Spinal cord (tissue), 10 donors: ENCODE data around the gene SYNE1. TPM values are rescaled to one million over a fixed set of nuclear protein-coding genes. Genes with fewer than 3 reads are reported as not detected.
"Not testable (repeated sequence)": the region's sequence is repeated elsewhere in the genome, so short reads cannot be mapped to it uniquely, and the experiment has no call there.

Source experiments
- DNase-seq, 6 donors: peaks; one replicate each; pipeline versions ENCODE4 v3.0.0 to v3.0.0-alpha.2; 2013 to 2015; ENCODE audit warnings: low spot score in 6 of 6, low read depth in 4 of 6
- H3K27ac ChIP-seq: one replicate; pipeline ENCODE4 v1.5.1; 2013; ENCODE audit warnings: low read depth, low read length, control low read depth
- H3K27me3 ChIP-seq: one replicate; pipeline ENCODE4 v1.6.1; 2013; ENCODE audit warnings: low read length; ENCODE audit not compliant: control insufficient read depth, insufficient read depth
- H3K36me3 ChIP-seq: one replicate; pipeline ENCODE4 v1.6.1; 2013; ENCODE audit warnings: low read length; ENCODE audit not compliant: control insufficient read depth, insufficient read depth
- H3K4me1 ChIP-seq: one replicate; pipeline ENCODE4 v1.6.1; 2013; ENCODE audit warnings: low read length; ENCODE audit not compliant: control insufficient read depth, insufficient read depth
- H3K4me3 ChIP-seq: one replicate; pipeline ENCODE4 v1.5.1; 2013; ENCODE audit warnings: low read depth, low read length, control low read depth
- H3K9me3 ChIP-seq: one replicate; pipeline ENCODE4 v1.6.1; 2013; ENCODE audit warnings: low read length; ENCODE audit not compliant: control insufficient read depth, insufficient read depth
- WGBS: methylation state at CpG from one replicate; pipeline ENCODE4 v1.1.5; 2013; ENCODE audit warnings: missing lambda C conversion rate; ENCODE audit not compliant: insufficient coverage; 5-methylcytosine and 5-hydroxymethylcytosine counted together
- polyA plus RNA-seq, 2 donors: library from polyadenylated mRNA; unstranded; fragments of 120-200 nt; gene quantifications; one replicate each; pipeline ENCODE4 v1.2.1, GENCODE V29; 2013; ENCODE audit not compliant: insufficient read length in 2 of 2
- total RNA-seq, 2 donors: library from RNA; depleted of rRNA in 1 of 2; stranded (reverse); fragments of 120-200 nt in 1 of 2; fragments of >200 nt in 1 of 2; gene quantifications; one replicate each; pipeline versions ENCODE4 v1.2.3 to v1.2.4, GENCODE V29; 2013 to 2014
- donor health status: healthy.

The SYNE1 gene
- total and polyA plus RNA-seq, 4 donors: 71.5 to 201 (median 105) TPM

DNA sequence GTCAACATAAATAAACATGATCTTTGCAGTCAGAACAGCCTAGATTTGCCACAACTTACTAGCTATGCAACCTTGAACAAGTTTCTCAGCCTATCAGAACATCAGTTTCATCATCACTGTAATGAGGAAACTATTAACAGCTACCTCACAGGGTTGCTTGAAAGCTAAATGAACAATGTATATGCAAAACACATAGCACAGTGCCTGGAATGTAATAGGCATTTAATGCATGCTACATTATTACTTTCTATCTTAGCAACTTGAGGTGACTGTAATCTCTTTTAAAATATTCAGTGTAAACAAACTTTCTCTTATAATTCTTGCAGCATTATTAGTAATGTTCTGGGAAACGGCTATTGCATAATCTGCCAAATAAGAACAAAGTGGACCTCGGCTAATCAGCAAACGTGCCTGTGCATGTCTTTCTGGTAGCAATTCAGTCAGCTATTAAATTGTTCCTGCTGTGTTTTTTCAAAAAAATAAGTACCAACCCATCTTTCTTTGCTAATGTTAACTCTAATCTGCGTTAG lies 61.5 kb downstream of the SYNE1 start:
- 53% methylated on average over 3 of the region's 4 CpGs for WGBS
- DNase-seq: peak in 1 of 6 donors; percentile 69

DNA sequence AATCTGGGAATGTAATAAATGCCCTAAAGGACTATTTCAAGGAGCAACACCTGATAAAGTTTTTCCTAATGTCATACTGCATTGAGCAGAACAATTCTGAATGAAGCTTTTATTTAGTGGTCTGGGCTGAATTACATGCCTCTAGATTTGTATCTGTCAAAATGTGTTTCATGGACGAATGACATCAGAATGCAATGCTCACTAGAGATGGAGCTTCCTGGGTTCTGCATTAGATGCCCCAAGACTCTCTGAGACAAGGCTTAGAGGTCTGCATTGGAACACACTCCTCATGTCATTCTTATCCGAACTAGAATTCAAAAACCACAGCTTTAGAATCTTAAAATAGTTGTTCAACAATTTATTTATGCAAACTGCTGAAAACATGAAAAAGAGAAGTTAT lies 62.0 kb downstream of the SYNE1 start:
- no peaks in the 10 kb centered on the region for H3K4me1 ChIP-seq
- H3K27me3 ChIP-seq: no peaks in the 10 kb centered on the region
- no peaks in the 10 kb centered on the region for H3K36me3 ChIP-seq
- no peak overlapping the region for H3K27ac ChIP-seq
- no peaks in the 10 kb centered on the region for H3K9me3 ChIP-seq
- no peak for DNase-seq
- 57% methylated on average over 1 of the region's 2 CpGs for WGBS
- no peak overlapping the region for H3K4me3 ChIP-seq

More for the DNA sequence above, 61.5 kb downstream of the SYNE1 start:
- Histone ChIP-seq H3K27ac (no peak overlapping the region), H3K27me3 (no peaks in the 10 kb centered on the region), H3K9me3 (no peaks in the 10 kb centered on the region), H3K36me3 (no peaks in the 10 kb centered on the region), H3K4me1 (no peaks in the 10 kb centered on the region), H3K4me3 (no peak overlapping the region)

DNA sequence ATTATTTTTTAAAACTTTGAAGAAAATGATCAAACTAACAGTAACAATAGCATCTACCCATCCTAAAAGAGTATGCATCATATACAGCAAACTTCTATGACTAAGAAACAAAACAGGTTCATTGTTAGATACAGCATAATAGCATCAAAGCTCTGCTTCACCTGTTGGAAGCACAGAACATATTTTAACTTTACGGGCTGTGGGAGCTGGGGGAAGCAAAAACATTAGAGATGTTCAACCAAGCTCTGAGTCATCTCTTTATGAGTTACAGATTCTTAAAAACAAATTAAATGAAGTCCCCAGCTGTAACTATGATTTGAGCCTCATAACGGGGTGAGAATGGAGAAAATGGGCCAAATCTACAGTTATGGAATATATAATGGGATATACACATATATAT lies 63.4 kb downstream of the SYNE1 start:
- H3K27me3 ChIP-seq: no peaks in the 10 kb centered on the region
- no peaks in the 10 kb centered on the region for H3K9me3 ChIP-seq
- no CpG with 5 or more reads among the region's 2 CpGs for WGBS
- H3K4me1 ChIP-seq: no peaks in the 10 kb centered on the region
- H3K4me3 ChIP-seq: no peak overlapping the region
- H3K27ac ChIP-seq: no peak overlapping the region
- no peaks in the 10 kb centered on the region for H3K36me3 ChIP-seq
- no peak for DNase-seq

DNA sequence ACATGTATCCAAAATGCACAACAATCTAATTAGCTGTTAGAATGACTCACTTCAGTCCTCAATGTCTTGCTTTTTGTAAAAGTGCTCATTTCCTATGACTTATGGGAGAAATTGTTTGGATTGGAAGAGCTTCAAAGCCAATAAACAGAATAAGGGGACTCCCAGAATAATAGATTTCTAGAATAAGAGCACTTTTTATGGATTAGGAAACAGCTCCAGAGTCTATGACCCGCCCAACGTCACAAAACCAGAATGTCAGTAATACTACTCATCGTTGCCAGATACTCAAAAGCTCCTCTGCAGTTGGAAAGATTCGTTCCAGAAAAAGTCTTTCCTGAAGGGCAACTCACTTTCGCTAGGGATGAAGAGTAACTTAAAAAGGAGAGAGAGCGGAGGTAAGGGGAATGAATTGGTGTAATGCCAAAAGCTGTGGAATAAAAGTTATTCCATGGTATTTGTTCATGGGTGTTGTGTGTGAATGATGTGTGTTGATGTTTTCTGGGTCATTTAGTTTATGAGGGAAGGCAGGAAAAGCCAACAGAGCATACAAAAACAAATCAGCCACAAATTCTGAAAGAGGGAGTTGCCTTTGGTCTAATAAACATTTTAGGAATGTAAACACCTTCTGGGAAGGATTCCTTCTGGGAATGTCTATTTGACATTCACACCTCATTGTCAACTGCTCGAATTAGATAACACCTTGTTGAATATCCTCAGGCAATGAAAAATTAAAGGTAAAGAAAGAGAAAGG lies 64.6 kb downstream of the SYNE1 start:
- no peaks in the 10 kb centered on the region for H3K27me3 ChIP-seq
- no peak overlapping the region for H3K4me3 ChIP-seq
- DNase-seq: no peak
- H3K9me3 ChIP-seq: no peaks in the 10 kb centered on the region
- 72% methylated on average over 2 of the region's 7 CpGs for WGBS
- H3K36me3 ChIP-seq: no peaks in the 10 kb centered on the region
- H3K27ac ChIP-seq: no peak overlapping the region
- H3K4me1 ChIP-seq: no peaks in the 10 kb centered on the region

DNA sequence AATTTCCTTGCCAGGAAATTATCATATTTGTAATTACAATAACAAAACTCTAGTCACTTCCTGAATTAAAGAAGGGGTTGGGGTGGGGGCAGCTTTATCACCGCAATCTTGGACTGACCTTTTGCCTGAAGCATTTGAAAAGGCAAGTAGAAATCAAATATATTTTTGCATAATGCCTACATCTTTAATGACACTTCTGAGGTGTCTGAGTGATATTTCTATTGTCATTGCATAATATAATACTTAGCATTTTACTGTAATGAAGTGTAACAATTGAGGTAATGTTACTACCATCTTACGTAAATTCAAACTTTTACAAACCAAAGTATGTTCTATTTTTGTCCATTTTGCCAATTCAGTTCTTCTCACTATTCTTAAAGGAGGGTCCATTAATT lies 65.2 kb downstream of the SYNE1 start:
- Histone ChIP-seq H3K27ac (no peak overlapping the region), H3K27me3 (no peaks in the 10 kb centered on the region), H3K9me3 (no peaks in the 10 kb centered on the region), H3K4me3 (no peak overlapping the region), H3K36me3 (no peaks in the 10 kb centered on the region), H3K4me1 (no peaks in the 10 kb centered on the region)
- WGBS: no CpG with 5 or more reads among the region's 2 CpGs
- DNase-seq: no peak

DNA sequence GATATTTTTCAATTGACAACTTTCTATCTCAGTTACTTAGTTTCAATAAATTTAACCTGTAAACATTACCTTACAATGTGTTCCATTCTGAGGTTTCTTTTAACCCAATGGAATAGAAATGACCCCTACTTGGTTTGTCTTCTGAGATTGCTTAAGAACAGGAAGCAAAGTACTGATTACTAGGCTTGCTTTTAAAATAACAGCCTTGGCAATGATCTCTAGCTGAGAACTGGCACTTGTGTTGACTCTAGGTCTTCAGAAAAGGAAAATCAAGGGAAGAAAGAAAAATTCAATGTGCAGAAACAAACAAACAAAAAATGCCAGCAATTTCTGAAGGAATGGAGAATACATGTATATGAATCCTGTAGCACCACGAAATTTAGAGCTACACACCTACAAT lies 66.1 kb downstream of the SYNE1 start:
- H3K4me3 ChIP-seq: no peak overlapping the region
- H3K9me3 ChIP-seq: no peaks in the 10 kb centered on the region
- H3K4me1 ChIP-seq: no peaks in the 10 kb centered on the region
- no peaks in the 10 kb centered on the region for H3K36me3 ChIP-seq
- DNase-seq: no peak
- no peaks in the 10 kb centered on the region for H3K27me3 ChIP-seq
- H3K27ac ChIP-seq: no peak overlapping the region
- no CpG with 5 or more reads among the region's 1 CpG for WGBS

DNA sequence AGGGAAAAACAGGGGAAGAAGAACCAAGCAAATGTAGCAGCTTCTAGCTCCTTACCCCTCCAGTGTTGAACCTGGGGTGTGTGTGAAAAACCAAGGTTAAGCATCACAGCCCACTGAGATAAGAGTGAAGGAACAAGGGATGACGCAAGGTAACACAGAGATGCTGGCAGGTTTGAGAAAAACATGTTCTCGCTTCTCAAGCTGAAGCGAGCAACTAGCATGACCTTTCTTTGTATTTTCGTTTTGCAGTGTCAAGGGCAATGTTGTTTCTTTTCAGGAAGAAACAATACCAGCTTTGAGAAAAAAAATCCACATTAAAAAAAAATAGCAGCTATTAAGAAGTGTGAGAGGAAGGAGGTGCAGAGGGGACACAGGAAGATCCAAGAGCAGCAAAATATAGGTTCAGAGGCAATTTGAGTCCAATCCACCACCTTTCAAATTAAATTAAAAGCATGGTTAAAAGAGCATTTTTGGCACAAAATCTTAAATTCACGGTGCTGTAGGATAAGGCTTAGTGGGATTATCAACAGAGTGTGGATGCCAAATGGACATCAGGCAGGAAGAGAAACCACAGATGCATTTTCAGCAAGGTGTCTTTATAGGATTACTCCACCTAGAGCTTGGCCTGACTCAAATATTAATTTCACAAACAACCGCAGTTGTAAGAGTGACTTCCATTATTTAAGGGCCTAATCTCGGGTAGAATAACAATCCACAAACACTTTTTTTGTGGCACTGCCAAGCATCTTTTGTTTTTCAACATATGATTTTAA lies 70.9 kb downstream of the SYNE1 start:
- H3K27me3 ChIP-seq: no peaks in the 10 kb centered on the region

DNA sequence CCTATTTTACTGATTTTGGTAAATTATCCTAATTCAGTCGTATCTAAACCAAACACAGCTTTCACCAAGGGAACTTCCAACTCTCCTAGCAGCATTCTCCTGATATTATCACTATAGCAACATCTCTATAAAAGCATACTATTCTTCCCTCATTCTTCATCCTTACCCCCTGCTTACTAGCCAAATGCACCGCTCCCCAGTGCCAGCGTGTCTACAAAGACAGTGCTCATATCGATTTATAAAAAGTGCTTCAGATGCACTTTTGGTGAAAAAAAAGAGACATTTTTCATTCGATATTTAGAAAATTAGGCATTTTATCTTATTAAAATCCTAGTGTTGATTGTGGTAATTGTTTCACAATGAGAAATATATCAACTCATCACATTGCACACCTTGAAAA lies 74.0 kb downstream of the SYNE1 start:
- 37% methylated on average over 2 of the region's 5 CpGs for WGBS
- no peak overlapping the region for H3K27ac ChIP-seq

More for the DNA sequence above, 70.9 kb downstream of the SYNE1 start:
- Histone ChIP-seq H3K4me1 (no peaks in the 10 kb centered on the region), H3K4me3 (no peak overlapping the region), H3K27ac (no peak overlapping the region), H3K36me3 (no peaks in the 10 kb centered on the region), H3K9me3 (no peaks in the 10 kb centered on the region)
- DNase-seq: peak in 1 of 6 donors; percentile 16
- WGBS: 80% methylated on average over 1 of the region's 7 CpGs

DNA sequence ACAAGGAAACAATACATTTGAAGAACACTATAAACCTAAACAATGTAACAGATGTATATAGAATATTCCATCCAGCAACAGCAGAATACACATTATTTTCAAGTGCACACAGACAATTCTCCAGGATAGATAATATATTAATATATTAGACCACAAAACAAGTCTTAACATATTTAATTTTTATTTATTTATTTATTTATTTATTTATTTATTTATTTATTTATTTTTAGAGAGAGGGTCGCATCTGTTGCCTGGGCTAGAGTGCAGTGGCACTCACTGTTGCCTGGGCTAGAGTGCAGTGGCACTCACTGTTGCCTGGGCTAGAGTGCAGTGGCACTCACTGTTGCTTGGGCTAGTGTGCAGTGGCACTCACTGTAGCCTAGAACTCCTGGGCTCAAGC lies 78.4 kb downstream of the SYNE1 start:
- 100% methylated on average over 1 of the region's 1 CpG for WGBS
- H3K27ac ChIP-seq, H3K27me3 ChIP-seq, H3K4me3 ChIP-seq, H3K4me1 ChIP-seq, DNase-seq, H3K9me3 ChIP-seq, H3K36me3 ChIP-seq: not testable (repeated sequence)

More for the DNA sequence above, 74.0 kb downstream of the SYNE1 start:
- no peak for DNase-seq
- no peaks in the 10 kb centered on the region for H3K36me3 ChIP-seq
- no peak overlapping the region for H3K4me3 ChIP-seq
- no peaks in the 10 kb centered on the region for H3K27me3 ChIP-seq
- H3K4me1 ChIP-seq: no peaks in the 10 kb centered on the region
- no peaks in the 10 kb centered on the region for H3K9me3 ChIP-seq
